ENCODE data around the gene UBXN2A. TPM values are rescaled to one million over a fixed set of nuclear protein-coding genes. Genes with fewer than 3 reads are reported as not detected.
A peak's percentile ranks its signal among the peaks of the same experiment; 100 is the strongest.

The UBXN2A gene
- total and polyA plus RNA-seq, 4 donors, result 4.7 to 23.3 (median 8.1) TPM

DNA sequence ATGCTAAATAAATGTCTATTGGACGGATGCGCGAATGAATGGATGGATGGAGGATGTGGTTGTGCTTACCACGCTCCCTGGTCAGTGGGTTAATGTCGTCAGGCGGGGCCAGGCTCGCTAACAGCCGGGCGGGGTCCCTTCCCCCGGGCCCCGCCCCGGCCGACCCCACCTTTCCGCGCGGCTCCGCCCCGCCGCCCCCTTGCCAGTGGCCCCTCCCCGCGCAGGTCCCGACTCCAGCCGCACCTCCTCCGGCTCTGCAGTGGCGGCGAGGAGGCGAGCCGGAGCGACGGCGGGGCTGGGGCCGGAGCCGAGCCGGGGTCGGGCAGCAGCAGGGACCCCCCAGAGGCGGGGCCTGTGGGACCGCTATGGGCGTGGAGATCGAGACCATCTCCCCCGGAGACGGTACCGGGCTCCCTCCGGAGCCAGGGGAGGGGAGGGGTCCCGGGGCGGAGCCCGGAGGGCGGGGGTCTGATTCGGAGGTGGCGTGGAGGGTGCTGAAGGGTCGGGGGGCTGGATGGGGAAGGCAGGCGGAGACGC, 109.3 kb downstream of the UBXN2A start, which contains the start of gene FKBP1B:
Gene FKBP1B, plus strand, starts transcription at position 257 of the 537 bp plus-strand sequence. Its CDS starts 109 bp downstream, at position 366.
- TF ChIP-seq, protein P1, sequence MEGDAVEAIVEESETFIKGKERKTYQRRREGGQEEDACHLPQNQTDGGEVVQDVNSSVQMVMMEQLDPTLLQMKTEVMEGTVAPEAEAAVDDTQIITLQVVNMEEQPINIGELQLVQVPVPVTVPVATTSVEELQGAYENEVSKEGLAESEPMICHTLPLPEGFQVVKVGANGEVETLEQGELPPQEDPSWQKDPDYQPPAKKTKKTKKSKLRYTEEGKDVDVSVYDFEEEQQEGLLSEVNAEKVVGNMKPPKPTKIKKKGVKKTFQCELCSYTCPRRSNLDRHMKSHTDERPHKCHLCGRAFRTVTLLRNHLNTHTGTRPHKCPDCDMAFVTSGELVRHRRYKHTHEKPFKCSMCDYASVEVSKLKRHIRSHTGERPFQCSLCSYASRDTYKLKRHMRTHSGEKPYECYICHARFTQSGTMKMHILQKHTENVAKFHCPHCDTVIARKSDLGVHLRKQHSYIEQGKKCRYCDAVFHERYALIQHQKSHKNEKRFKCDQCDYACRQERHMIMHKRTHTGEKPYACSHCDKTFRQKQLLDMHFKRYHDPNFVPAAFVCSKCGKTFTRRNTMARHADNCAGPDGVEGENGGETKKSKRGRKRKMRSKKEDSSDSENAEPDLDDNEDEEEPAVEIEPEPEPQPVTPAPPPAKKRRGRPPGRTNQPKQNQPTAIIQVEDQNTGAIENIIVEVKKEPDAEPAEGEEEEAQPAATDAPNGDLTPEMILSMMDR (IDR thresholded peaks at IDR 0.05; ENCODE audit: control extremely low read depth, extremely low read depth), result no peak
- Histone ChIP-seq H3K4me3 (peak within 1 kb of the TSS; percentile 73), H3K27me3 (ENCODE audit: control insufficient read depth in 3 of 3, insufficient read depth in 3 of 3, low read length in 2 of 3) (no peaks in the 10 kb centered on the region), H3K27ac (ENCODE audit: low read depth in 1 of 2, low read length in 1 of 2) (peak within 1 kb of the TSS in 1 of 2 donors; percentile 54), H3K9me3 (ENCODE audit: control insufficient read depth in 4 of 4, insufficient read depth in 3 of 4, low read length in 3 of 4) (no peaks in the 10 kb centered on the region), H3K9ac (ENCODE audit: insufficient read depth in 1 of 2, low read length in 2 of 2) (no peak within 1 kb of the TSS), H3K36me3 (ENCODE audit: control insufficient read depth in 4 of 4, insufficient read depth in 4 of 4, low read length in 4 of 4) (no peaks in the 10 kb centered on the region), H3K4me1 (ENCODE audit: control insufficient read depth in 5 of 5, insufficient read depth in 5 of 5, low read length in 5 of 5) (peaks cover 0 to 22% (median 2%) of the 10 kb centered on the region in 5 donors)
- ATAC-seq (ENCODE audit: insufficient read depth, low FRiP score), result peak; percentile 50
- DNase-seq, result peak; percentile 47 to 66 (median 63)
- 1% methylated on average over 41 to 52 of the region's 52 CpGs for WGBS, 2 donors

DNA sequence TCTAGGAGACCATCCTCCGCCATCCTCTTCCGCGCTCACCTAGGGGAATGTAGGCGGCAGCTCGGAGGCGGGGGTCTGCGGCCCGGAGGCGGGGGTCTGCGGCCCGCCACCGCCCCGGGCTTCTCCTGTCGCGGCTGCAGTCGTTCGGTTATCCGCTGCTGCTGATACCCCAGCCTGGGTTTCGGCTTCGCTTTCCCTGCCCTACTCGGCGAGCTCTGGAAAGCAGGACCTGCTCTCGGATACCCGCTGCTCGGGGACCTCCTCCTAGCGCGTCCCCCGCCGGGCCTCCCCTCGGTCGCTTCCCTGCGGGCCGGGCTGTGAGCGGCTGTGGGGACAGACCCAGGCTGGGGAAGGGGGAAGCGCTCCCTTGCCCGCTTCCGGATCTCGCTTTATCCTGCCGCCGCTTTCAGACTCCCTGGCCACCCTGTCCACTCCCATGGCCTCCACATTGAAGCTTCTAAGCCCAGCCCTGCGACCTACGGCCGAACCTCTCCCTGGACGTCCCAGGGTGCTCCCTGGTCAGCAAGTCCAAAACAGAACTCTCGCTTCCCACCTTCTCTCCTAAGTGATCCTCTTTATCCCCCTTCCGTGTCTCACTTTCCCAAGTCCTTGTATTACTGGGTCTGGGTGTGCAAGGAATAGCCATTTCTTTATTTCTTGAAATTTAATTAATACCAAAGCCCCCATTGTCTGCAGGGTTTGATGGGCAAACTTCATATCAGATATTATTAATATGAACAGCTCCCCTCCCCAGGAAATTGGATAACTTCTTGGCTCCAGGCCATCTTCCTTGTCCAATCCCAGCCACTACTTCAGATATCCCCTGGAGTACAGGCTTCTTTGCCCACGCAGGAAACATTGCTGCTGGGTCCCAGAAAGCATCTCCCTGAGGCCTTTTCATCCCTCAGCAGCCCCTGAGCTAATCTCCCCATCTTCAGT, 110.0 kb downstream of the UBXN2A start:
- Histone ChIP-seq H3K9me3 (ENCODE audit: control insufficient read depth in 4 of 4, insufficient read depth in 3 of 4, low read length in 3 of 4) (no peaks in the 10 kb centered on the region), H3K36me3 (ENCODE audit: control insufficient read depth in 4 of 4, insufficient read depth in 4 of 4, low read length in 4 of 4) (no peaks in the 10 kb centered on the region), H3K4me1 (ENCODE audit: control insufficient read depth in 5 of 5, insufficient read depth in 5 of 5, low read length in 5 of 5) (peaks cover 0 to 22% (median 2%) of the 10 kb centered on the region in 5 donors), H3K27me3 (ENCODE audit: control insufficient read depth in 3 of 3, insufficient read depth in 3 of 3, low read length in 2 of 3) (no peaks in the 10 kb centered on the region), H3K27ac (ENCODE audit: low read depth in 1 of 2, low read length in 1 of 2) (peak overlapping the region in 1 of 2 donors; percentile 54), H3K4me3 (peak overlapping the region; percentile 73), H3K9ac (ENCODE audit: insufficient read depth in 1 of 2, low read length in 2 of 2) (no peak overlapping the region)
- ATAC-seq (ENCODE audit: insufficient read depth, low FRiP score) (no peak), DNase-seq (peak; percentile 46 to 61 (median 61))
- 5 to 15% methylated on average over 24 to 47 of the region's 47 CpGs for WGBS, 2 donors
- TF ChIP-seq, protein P1 (IDR thresholded peaks at IDR 0.05; ENCODE audit: control extremely low read depth, extremely low read depth), result no peak

DNA sequence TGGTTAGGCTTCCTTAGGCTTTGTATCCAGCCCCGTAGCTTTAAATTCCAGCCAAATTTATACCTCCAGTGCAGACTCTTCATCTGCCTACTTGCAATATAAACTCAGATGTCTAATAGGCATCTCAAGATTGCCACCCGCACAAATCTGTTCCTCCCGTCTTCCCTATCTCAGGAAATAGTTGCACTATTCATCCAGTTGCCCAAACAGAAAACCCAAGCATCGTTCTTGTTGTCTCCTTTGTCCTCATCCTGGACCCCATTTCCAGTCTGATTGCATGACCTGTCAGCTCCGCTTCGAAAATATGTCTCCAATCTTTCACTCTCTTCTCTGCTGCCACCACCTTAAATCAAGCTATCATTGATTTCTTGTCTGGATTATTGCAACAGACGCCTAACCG, 111.6 kb downstream of the UBXN2A start:
- no peak for DNase-seq

More for the DNA sequence above, 111.6 kb downstream of the UBXN2A start:
- Histone ChIP-seq H3K27ac (ENCODE audit: low read depth in 1 of 2, low read length in 1 of 2) (no peak overlapping the region), H3K4me1 (ENCODE audit: control insufficient read depth in 5 of 5, insufficient read depth in 5 of 5, low read length in 5 of 5) (peaks cover 0 to 17% (median 2%) of the 10 kb centered on the region in 5 donors), H3K36me3 (ENCODE audit: control insufficient read depth in 4 of 4, insufficient read depth in 4 of 4, low read length in 4 of 4) (no peaks in the 10 kb centered on the region), H3K9ac (ENCODE audit: insufficient read depth in 1 of 2, low read length in 2 of 2) (no peak overlapping the region), H3K9me3 (ENCODE audit: control insufficient read depth in 4 of 4, insufficient read depth in 3 of 4, low read length in 3 of 4) (peaks cover 0 to 2% (median 0%) of the 10 kb centered on the region in 4 donors), H3K4me3 (no peak overlapping the region), H3K27me3 (ENCODE audit: control insufficient read depth in 3 of 3, insufficient read depth in 3 of 3, low read length in 2 of 3) (no peaks in the 10 kb centered on the region)
- 71 to 87% methylated on average over 8 of the region's 8 CpGs for WGBS, 2 donors
- no peak for ATAC-seq (ENCODE audit: insufficient read depth, low FRiP score)
- TF ChIP-seq, protein P1 (IDR thresholded peaks at IDR 0.05; ENCODE audit: control extremely low read depth, extremely low read depth), result no peak

All from lung (tissue), 12 donors.